Tongue (tissue), 2 donors: ENCODE measurements around the gene CHST11. TPM values are rescaled to one million over a fixed set of nuclear protein-coding genes. Genes with fewer than 3 reads are reported as not detected.
"Not testable (repeated sequence)": the region's sequence is repeated elsewhere in the genome, so short reads cannot be mapped to it uniquely, and the experiment has no call there.

Source experiments
- DNase-seq: peaks from one replicate; pipeline ENCODE4 v3.0.0-alpha.2; 2015
- total RNA-seq: library from RNA; depleted of rRNA; stranded (reverse); fragments of >200 nt; gene quantifications from one replicate; pipeline ENCODE4 v1.2.3, GENCODE V29; 2014

CHST11 gene
- total RNA-seq, 1 donor from 2014 or later: 5.8 TPM

DNA sequence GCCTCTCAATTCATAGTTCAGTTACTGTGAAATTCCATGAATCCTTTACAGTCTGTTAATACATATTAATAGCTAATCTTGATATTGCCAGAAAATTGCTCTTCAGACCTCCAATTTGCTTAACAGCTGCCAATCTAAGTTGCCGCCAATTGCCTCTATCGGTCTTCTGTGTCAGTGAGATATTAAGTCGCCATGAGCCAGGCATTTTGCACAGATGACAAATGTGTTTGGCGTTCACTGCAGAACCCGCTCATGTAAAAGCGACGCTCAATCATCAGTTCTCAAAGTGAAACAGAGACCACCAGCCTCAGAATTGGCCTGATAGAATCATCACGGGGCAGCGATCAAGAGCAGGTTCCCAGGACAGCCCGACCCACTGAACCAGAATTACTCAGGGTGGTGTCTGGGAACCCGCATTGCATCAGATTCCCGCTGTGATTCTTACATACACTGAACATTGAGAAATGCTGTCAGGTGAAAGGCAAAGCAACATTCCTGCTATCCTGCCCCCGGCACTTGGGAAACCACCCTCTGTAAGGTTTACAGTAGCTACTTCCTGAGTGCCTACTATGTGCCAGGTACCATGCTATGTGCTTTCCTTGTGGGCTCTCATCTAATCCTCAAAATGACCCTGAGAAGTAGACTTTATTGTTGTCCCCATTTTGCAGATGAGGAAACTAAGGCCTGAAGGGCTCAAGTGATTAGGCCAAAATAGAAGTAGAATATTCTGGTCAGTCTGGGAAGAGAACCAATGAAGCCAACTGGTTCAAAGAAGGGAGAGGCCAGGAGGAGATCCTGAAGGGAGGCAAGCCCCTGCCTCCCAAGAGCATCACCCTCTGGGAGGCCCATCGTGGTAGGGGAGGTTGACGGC is 285.0 kb downstream of the CHST11 start:
- DNase-seq: no peak

- peak; percentile 94 for DNase-seq
Observed at GRCh38 chr12:104742551-104743201, 285.9 kb downstream of the CHST11 start.

- DNase-seq: no peak
Observed at GRCh38 chr12:104743202-104743580, 286.4 kb downstream of the CHST11 start.

GRCh38 chr12:104743753-104744548 is 287.2 kb downstream of the CHST11 start:
- DNase-seq: not testable (repeated sequence)

- no peak for DNase-seq
Observed at GRCh38 chr12:104746467-104747088, 289.8 kb downstream of the CHST11 start.

DNA sequence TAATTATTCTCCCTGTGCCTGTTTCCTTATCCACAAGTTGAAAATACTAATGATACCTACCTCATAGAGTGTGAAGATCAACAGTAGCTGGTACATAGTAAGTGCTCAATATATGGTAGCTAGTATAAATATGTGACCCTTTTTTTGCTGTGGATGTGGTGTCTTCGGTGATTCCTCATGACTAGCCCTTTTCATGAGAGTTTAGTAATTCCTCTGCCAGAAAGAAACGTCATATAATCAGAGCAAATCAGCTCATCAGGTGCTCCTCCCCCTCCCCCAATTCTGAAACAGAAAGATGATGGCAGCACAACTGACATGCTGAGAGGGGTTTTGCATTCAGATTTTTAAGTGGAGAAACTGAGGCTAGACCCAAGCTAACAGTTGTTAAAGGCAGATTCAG is 290.6 kb downstream of the CHST11 start:
- DNase-seq: no peak

- no peak for DNase-seq
Observed at GRCh38 chr12:104747955-104748354, 291.2 kb downstream of the CHST11 start.

- no peak for DNase-seq
Observed at GRCh38 chr12:104748356-104748755, 291.6 kb downstream of the CHST11 start.

DNA sequence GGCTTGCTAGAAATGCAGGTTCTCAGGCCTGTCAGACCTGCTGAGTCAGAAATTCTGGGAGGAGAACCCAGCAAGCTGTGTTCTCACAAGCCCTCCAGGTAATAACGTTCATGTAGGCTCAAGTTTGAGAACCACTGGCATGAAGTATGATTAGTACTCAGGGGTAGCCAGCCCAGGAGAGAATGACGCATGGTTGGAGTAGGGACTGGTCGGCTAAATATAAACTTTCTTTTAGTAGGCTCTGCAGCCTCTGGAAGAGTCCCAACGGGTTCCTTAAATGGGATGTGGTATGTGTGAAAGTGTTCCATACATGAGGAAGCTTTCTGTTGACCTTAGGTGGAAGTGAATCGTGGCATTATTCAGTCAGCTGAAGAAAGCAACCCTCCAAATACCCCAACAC is 292.0 kb downstream of the CHST11 start:
- DNase-seq: peak; percentile 64

- no peak for DNase-seq
Observed at GRCh38 chr12:104749545-104749944, 292.8 kb downstream of the CHST11 start.

GRCh38 chr12:104750061-104750460 is 293.3 kb downstream of the CHST11 start:
- peak; percentile 22 for DNase-seq

- no peak for DNase-seq
Observed at GRCh38 chr12:104751120-104751519, 294.4 kb downstream of the CHST11 start.

DNA sequence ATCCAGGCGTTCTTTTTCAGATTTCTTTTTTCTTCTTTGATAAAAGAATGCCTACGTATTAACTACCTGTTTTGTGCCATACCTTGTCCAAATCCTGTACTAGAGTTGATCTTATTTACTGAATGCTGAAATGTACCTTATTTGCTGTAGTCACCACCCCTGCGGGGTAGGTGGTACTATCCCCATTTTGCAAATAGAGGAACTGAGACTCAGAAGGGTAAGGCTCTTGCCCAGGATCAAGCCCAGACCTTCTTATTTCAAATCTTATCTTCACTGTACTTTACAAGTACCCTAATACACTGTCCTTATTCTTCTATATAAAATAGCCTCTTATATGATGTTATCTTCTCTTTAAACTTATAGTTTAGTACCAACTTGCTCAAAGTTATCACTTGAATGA is 294.8 kb downstream of the CHST11 start:
- no peak for DNase-seq

DNA sequence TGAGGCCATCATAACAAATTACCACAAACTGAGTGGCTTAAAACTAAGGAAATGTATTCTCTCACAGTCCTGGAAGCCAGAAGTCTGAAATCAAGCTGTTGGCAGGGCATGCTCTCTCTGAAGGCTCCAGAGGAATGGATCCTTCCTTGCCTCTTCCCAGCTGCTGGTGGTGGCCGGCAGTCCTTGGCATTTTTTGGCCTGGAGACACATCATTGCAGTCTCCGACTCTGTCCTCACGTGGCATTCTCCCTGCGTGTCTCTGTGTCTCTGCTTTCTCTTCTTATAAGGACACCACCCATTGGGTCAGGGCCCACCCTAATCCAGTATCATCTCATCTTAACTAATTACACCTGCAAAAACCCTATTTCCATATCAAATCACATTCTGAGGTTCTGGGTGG is 295.3 kb downstream of the CHST11 start:
- DNase-seq: no peak

DNA sequence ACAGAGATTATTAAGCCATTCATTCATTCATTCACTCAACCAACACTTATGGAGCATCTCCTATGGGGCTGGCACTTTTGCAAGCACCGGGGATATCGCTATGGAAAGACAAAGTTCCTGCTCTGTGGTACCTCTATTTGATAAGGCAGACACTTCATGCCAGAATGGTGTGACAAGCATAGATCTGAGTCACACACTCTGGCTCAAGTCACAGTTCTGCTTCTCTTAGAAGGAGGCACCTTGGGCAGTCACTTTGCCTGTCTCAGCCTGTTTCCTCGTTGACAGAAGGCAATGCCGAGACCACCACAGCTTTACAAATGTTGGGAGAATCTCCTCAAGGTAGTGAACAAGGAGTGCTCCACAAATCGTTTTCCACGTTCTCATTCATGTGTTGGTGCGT is 296.1 kb downstream of the CHST11 start:
- no peak for DNase-seq

DNA sequence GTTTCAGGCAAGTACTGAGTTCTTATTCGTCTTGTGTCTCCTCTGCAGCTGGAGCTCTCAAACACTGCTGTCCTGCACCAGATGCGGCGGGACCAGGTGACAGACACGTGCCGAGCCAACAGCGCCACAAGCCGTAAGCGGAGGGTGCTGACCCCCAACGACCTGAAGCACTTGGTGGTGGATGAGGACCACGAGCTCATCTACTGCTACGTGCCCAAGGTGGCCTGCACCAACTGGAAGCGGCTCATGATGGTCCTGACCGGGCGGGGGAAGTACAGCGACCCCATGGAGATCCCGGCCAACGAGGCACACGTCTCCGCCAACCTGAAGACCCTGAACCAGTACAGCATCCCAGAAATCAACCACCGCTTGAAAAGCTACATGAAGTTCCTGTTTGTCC is 300.2 kb downstream of the CHST11 start:
- DNase-seq: no peak

DNA sequence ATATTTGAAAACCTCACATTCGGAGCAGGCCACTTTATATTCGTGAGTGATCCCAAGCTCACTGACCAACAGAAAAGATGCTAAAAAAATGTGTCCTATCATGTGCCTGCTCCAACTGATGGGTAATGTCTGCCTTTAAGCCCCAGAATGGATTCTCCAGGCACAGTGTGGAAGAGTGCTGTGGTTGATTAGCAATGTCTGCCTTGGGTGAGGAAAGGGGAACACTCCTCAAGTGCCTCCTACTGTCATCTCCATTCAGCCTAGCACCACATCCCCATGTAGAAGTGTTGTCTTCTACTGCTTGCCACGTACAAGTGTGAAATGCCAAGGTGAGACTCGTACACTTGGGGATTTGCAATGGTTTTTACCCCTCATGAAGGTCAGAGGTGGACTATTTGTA is 302.0 kb downstream of the CHST11 start:
- no peak for DNase-seq

DNA sequence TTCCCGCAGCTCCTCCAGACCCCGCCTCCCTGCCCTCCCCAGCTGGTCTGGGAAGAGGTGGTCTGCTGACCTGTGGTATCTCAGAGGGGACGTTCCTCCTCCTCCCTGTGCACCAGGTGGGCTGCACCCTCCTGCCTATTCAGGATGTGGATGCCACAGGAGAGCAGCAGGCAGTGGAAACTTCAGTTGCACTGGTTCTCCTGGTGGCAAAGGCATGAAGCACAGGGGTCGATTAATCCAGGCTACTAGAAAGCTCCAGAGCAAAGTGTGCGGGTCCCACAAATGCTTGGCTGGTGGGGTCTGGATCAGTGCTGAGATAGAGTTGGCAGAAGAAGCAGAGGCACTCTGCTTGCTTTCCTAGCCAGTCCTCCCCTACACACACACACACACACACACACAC is 304.3 kb downstream of the CHST11 start:
- DNase-seq: no peak

DNA sequence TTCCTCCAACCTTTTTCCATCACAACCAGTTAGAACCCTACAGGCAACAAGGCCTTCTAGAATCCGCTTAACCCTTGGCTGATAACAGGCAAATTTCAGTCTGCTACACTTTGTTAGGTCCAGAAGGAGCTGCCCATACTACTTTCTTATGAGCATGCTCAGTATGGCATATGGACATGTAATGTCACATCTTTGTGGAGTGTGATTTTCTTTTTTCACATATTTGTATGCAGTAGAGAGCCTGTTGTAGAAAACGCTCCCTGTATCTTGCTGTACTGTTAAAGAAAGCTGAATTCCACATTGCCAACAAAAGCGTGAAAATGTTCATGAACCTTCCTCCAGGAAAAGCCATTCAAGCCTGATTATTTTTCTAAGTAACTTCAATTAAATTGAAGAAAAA is 304.9 kb downstream of the CHST11 start:
- no peak for DNase-seq

DNA sequence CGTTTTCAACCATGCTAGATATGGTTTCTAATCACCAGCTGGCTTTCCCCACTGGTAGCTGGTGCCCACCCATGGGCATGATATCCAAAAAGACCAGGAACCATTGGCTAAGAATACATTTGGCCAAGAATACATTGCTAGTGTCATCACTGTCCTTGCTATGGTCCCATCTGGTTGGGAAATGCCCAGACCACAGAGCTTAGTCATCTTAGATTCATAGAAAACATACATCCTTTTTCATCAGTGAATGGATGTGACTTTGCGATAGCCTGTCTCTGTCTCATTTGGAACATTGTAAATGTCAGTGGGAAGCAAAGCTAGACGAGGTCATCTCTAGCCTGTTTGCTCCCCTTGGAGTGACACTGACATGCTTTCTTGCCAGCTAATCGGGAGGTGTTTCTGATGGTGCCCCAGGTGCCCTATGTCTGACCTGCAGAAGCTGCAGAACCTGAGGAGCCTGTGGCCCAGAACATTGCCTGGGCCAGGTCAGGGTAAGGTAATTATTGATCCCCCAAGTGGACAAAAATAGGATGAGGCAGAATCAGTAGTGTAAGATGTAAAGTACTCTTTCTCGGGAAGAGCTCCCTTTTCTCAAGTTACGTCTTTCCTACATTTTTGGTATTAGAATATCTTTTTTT is 306.5 kb downstream of the CHST11 start:
- no peak for DNase-seq

DNA sequence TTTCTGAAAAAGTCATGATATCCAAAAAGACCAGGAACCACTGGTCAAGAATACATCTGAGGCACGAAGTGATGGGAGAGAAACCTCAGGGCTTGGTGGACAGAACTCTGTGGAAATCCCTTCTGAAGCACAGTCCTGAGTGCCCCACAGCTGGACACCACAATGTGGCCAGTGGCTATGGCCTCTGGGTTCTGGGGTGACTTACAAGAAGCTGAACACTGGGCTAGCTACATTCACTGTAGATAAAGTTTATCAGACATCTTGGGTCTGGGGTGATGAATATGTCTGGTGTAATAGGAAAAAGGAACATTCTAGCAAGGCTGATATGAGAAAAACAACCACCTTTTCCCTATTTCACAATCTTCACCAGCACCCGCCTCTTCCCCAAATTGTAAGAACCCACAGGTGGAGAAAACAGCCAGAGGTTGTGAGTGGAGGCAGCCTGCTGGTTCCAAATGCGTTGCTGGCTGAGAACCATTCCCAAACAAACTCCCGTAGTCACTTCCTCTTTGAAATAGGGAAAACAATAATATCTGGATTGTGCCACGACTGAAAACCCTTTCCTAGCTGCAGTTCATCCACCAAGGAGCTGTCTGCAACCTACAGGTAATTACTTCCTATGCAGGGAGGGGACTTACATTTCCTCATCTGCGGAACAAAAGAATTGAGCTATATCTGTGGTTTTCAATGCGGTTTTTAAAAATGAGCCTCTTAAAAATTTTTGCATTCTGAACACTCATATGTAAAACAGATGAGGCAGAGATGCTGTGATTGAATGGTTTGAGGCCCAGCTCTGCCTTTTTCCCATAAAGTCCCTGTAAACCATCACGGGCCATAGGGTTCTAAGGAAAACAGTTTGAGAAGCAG is 307.7 kb downstream of the CHST11 start:
- no peak for DNase-seq
